HL-60/S4 (cell line): ENCODE data around the gene HSPA4L.

Source experiments
- in situ Hi-C: fragments of 300-500 bp; cut with MboI; formaldehyde crosslinking; loops from 2 replicates; pipeline ENCODE4 v1.14.3; 2022; ENCODE audit warnings: low sequenced_read_pairs

The HSPA4L gene

DNA sequence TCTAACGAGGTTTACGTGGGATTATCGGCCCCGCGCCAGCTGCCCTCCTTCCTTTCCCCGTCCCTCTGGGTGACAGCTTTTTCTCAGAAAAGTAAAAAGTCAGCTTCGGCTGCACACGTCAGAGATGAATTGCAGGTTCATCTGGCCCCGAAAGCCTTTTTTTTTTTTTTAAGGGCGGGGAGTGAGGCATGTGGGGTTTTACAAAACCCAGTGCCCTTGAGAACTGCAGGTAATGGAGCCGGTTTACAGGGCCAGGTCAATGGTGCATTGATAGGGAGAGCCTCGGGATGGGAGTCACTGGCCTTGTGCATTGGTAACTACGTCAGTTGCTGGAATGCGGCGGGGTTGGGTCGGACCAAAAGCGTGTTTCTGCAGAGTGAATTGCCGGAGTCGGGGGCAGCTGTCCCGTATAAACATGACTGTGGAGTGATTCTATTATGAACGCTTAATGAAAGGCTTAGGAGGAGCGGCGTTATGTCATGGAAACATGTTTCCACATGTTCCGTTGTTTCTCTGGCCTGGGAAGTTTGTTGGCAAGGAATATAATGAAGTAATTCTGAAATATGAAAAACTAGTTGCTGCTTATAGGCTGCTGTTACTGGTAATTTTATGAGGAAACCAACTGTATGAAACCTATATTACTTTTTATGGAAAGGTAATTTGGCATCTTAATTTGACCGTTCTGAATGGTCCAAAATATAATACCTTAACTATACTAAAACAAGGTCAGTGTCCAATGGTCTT lies 1.1 kb downstream of the HSPA4L start:
- in situ Hi-C loops, result no loop called here

DNA sequence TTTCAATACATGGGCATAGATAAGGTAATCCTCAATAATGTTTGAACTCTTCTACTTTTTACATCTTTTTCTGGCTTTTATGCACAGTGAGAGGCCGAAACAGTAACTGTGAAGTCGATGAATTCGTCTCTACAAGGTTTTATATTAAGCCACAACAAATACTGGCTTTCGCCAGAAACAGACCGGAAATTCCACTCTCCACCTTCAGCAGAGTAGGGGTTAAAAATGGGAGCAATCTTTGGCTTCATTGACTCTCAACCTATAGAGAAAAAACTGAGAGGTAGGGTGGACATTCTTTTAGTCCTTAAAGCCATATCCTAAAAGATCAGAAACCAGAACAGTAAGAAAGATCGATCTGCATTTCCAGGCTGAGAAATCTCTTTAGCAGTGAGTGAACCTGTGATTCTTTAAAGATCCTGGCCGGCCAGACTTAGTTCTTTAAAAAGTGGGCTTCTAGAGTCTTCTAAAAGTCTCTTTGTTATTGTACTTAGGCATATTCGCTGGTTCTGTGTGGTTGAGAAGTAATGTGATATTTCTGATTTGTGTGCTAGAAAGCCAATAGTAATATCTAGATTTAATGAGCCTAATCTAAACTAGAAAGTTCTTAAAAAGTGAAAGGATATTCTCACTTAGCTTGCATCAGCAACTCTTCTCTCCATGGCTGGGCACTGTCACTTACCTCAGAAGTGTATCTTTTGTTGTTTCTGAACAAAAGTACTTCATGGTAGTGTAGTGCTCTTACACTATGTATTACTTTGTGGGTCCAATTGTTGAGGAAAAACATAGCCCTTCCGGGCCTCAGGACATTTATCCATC lies 2.0 kb downstream of the HSPA4L start:
- in situ Hi-C loops, result no loop called here

DNA sequence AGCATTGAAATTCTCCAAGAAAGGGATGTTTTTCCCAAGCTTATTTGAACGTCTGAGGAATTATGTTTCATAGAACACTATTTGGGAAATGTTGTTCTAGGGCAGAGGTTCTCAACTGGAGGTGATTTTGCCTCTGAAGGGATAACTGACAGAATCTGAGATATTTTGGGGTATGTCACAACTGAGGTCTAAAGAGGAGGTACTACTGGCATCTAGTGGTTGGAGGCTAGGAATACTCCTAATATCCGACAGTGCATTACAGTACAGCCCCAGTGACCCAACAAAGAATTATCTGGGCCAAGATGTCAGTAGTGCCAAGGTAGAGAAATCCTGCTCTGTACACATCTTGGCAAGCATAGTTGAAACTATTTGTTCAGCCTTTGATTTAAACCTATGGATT lies 6.4 kb downstream of the HSPA4L start:
- in situ Hi-C loops, result no loop called here

DNA sequence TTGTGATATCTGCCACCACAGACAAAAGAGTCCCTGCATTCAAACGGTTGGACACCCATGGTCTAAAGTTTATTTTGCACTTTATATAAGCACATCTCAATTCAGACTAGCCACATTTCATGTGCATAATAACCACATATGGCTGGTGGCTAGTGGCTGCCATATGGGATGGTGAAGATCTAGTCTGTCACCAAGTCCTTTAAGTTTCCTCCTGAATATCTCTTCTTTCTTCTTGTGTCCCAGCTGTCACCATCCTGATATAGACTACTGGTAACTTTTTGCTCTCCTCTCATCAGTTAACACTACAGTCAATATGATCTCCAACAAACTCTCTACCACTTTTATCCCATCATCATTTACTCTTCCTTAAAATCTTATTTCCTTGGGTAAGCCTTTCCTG lies 9.3 kb downstream of the HSPA4L start:
- in situ Hi-C loops, result no loop called here

DNA sequence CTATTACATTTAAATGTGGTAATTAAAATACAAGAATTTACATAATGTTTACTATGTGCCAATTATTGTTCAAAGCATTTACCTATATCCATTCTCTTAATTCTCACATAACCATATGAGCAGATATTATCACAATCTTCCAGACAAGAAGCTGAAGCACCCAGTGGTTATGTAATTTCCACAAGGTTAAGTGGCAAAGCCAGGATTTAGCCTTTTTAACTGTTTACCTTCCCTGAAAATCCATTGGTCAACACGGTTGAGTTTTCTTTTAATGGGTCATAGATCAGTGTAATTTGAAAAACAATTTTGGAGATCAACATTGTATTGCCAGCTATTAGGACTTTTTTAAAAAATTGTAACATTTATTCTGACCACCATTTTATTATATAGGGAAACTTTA lies 11.4 kb downstream of the HSPA4L start:
- in situ Hi-C loops, result no loop called here

DNA sequence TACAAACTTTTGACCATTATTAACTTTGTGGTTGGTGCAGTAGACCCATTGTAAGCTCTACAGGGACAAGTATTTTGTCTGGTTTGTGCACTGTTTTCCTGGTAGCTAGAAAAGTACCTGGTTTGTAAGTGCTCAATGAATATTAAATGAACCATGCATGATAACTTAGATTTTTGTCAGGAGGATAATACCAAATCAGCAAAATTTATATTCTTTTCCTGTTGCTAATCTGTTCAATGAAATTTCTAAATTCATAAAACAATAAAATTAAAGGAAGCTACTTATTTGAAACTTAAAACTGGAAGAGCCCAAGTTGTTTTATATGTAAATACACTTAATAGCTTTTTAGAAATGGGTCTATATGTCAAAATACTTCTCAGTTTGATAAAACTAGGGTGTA lies 17.6 kb downstream of the HSPA4L start:
- in situ Hi-C loops, result no loop called here

DNA sequence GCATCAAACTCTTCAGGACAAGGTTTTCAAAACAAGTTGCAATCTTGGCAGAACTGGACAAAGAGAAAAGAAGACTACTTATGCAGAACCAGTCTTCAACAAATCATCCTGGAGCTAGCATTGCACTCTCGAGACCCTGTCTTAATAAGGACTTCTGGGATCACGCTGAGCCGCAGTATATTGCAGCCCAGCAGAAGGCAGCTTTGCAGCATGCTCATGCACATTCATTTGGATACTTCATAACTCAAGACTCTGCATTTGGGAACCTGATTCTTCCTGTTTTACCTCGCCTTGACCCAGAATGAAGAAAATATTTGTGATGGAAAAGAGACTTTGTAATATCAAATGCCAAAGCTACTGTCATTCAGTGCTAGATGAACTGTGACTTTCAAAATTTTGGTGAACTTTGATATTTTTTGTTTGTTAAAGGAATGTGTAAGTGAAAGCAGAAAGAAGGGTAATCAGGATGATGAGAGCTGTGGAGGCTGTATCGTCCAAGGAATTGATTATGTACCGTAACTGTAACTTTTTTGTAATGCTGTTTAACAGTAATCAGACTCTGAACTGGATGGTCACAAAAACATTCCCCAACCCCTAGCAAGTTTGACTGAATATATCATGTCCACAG lies 27.2 kb downstream of the HSPA4L start:
- in situ Hi-C loops, result no loop called here

DNA sequence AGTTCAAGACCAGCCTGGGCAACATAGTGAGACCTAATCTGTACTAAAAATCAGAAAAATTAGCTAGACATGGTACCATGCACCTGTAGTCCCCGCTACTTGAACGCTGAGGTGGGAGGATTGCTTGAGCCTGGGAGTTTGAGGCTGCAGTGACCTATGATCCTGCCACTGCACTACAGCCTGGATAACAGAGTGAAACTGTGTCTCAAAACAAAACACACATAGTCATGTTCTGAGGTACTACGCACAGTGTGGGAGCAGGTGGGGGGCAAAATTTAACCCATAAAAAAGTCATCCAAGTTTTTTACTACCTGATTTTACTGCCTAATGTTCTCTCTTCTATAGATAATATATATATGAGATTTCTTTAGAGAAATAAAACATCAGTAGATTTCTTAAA lies 28.4 kb downstream of the HSPA4L start:
- in situ Hi-C loops, result no loop called here

DNA sequence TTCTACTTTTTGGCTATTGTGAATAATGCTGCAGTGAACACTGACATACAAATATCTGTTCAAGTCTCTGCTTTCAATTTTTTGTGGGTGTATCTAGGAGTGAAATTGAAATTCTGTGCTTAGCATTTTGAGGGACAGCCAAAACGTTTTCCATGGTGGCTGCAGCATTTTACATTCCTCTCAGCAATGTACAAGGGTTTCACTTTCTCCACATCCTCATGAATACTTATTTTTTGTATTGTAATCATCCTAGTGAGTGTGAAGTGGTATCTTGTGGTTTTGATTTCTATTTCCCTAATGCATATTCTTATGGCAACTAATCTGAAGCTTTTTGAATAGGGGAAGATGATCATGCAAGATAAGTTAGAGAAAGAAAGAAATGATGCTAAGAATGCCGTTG lies 40.3 kb downstream of the HSPA4L start:
- in situ Hi-C loops, result no loop called here

DNA sequence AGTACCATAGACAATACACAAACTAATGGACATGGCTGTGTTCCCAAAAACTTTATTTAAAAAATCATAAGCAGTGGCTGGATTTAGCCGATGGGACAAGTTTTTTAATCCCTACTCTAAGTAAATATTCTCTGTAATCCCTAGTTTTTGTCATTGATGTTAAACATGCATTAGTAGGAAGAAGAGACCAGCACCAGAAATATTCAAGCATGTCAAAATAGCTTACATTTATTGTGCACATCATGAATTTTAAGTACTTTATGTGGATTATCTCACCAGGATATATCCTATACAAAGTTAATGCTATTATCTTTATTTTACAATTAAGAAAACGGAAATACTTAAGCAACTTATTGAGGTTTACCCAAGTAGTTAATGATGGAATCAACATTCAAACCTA lies 46.0 kb downstream of the HSPA4L start:
- in situ Hi-C loops, result no loop called here

DNA sequence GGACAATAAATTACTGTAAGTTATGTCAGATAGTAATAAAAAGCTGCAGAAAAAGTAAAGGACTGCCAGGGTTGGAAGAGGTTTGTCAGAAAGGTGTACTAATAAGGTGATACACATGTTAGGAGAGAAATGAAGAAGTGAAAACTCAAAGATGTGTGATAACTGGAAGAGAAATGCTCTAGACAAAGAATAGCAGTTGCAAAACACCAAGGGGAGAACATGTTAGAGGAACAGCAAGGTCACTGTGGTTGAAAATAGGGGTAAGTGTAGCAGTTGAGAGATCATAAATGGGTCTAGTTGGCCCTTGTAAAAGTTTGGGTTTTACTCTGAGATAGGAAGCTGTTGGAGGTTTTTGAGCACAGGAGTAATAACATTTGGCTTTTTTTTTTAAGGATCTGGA lies 46.9 kb downstream of the HSPA4L start:
- in situ Hi-C loops, result no loop called here

DNA sequence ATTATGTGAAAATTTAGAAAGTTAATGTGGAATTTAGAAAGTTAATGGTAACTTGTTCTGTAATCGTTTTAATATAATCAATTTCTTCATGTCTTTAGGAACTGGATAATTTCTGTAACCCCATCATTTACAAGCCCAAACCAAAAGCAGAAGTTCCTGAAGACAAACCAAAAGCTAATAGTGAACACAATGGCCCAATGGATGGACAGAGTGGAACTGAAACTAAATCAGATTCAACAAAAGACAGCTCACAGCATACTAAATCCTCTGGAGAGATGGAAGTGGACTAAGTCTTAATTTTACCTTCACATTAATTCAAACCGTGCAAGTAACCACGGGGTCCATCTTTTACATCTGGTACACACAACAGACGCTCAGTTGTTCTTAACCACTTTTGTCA lies 50.5 kb downstream of the HSPA4L start:
- in situ Hi-C loops, result no loop called here

DNA sequence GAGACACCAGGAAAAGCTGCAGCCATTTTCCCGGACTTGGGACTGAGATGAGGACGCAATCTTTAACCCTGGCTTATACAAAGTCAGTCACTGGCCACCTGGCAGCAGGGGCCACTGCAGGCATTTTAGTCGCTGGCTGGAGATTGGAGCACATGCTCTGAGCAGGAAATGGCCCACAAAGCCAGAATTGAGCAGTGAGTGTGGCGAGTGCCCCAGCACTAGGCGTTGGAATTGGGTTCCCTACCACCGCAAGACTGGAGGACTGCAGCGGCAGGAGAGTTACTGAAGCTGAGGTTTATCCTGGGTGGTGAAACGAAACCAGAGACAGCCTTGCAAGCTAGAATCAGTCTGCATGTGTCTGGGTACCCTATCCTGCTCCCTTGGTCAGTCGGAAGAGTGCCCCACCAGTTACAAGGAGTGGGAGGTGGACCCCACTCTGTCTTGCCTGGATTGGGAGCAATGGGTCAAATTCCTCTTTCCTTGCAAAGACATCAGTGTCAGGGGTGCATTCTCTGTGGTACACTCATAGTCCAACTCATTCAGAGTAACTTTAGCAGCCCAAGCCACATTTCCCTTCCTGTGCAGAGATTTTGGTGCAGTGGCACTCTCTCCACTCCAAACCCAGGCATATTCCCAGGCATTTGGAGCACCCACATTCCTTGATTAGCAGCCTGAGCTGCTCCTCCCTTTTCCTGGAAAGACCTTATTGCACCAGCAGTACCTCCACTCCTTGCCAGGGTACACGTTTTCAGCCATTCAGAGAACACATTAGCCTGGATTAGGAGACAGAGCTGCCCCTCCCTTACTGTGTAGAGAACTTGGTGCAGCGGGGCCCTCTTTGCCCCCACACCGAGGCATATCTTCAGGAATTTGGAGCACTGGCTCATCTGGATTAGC lies 61.8 kb downstream of the HSPA4L start:
- in situ Hi-C loops, result no loop called here

DNA sequence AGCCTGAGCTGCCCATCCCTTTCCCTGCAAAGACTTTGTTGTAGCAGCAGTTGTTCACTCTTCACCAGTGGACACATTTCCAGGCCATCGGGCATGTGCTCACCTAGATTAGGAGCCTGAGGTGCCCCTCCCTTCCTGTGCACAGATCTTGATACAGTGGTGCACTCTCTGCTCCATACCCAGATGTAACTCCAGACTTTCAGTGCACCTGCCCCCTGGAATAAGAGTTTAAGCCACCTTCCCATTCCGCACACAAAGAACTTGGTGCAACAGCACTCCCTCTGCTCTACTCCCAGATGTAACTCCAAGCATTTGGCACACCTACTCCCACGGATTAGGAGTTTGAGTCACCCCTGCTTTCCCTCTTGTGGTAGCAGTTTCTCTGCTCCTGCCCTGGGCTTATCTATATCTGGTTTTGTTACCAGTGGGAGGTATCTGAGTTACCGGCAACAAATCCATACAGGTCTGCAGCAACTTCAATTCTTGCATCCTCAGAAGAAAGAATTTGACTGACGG lies 62.5 kb downstream of the HSPA4L start:
- in situ Hi-C loops, result no loop called here

DNA sequence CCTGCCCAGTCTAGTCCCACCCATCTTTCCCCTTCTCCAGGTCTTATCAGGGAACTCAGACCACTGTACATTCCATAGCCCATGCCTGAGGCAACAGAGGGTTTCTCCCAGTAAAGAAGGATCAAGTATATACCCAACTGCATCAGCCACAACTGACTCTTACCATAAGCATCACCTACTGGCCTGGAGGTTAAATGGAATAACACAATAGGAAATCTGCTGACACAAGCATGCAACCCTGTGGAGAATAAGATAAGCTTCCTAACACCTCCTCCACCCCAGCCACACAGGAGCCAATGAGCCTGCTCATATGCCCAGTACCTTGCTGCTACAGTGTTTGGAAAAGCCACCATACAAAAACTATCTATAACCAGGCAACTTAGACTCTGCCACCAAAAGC lies 63.9 kb downstream of the HSPA4L start:
- in situ Hi-C loops, result no loop called here

DNA sequence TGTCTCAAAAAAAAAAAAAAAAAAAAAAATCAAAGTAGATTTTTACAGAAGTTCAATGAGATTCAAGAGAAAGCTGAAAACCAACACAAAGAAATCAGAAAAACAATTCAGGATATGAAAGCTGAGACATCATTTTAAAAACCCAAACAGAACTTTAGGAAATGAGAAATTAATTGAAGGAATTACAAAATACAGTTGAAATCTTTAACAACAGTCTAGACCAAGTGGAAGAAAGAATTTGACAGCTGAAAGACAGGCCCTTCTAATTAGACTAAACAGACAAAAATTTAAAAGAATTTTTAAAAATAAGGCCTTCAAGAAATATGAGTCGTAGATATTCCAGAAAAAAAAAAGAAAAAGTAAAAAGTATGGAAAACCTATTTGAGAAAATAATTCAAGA lies 64.6 kb downstream of the HSPA4L start:
- in situ Hi-C loops, result no loop called here

DNA sequence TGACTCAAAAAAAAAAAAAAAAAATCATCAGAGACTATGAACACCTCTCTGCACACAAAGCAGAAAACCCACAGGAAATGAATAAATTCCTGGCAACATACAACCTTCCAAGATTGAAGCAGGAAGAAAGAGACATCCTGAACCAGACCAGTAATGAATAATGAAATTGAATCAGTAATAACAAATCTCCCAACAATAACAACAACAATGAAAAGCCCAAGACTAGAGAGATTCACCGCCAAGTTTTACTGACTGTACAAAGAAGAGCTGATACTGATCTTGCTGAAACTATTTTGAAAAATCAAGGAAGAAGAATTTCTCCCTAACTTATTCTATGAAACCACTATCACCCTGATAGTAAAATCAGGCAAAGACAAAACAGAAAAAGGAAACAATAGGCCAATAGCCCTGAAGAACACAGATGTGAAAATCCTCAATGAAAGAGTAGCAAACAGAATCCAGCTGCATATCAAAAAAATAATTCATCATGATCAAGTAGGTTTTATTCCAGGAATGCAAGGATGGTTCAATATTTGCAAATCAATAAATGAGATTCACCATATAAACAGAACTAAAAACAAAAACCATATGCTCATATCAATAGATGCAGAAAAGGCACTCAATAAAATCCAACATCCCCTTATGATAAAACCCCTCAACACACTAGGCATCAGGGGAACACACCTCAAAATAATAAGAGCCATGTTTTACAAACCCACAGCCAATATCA lies 67.5 kb downstream of the HSPA4L start:
- in situ Hi-C loops, result no loop called here

DNA sequence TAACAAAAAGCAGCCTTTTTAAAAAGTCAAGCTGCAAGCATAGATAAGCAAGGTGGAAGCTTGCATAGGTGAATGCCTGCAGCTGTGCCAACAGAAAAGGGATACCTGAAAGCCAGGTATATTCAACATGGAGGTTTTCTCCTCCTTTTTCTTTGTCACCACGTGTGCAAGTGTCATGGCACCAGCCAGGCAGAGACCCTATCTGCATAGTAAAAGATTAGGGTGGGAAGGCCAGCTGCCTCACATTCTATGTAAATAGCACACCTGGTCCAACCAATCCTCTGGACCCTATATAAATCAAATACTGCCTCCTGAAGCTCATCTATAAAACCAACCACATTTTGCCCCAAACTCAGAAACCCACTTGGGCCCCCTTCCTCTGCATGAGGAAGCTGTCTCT lies 70.5 kb downstream of the HSPA4L start:
- in situ Hi-C loops, result no loop called here

DNA sequence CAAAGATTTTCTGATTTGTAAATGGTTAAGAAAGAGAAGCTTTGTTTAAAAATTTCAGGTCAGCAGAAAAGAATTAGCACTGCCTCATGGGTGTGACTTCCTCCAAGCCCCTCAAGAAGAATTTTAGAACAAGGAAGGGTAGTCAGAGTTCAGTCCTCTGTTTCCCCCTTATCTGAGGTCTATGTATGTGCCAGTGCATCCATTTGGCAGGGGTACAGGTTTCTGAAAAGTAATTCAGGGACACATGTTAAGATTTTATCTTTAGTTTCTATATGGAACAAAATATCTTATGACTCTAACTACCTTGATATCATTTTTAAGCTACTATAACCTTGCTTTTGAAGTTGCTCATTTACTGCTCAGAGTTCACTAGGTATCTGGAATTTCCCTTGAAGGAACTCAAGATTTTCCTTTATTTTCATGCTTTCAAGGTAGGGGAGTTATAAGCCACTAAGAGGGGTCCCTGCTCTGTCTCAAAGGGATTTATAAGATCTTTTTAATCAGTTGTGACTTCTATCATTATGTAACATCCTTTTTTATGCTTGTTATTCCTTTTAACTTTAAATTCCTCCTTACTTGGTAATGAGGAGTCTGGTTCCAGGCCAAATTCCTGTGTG lies 74.2 kb downstream of the HSPA4L start:
- in situ Hi-C loops, result no loop called here
